ENCODE measurements around the gene NELFA.
"Not testable (repeated sequence)": the region's sequence is repeated elsewhere in the genome, so short reads cannot be mapped to it uniquely, and the experiment has no call there.

Gene NELFA

GRCh38 chr4:2006367-2006766, 2.4 kb downstream of the NELFA start:
- TF ChIP-seq POLR2AphosphoS5 (IDR thresholded peaks at IDR 0.05; ENCODE audit: low read depth, low read length) = no peak
- no peak for TF ChIP-seq TAF1 (IDR thresholded peaks at IDR 0.05; ENCODE audit: borderline replicate concordance, low read depth, low read length)
- no peak for TF ChIP-seq POLR2A (IDR thresholded peaks at IDR 0.05; ENCODE audit: low read depth, low read length)
- no peak for FAIRE-seq
- DNase-seq (ENCODE audit: insufficient read length) = no peak

- FAIRE-seq; DNase-seq (ENCODE audit: insufficient read length): not testable (repeated sequence)
These were observed 5.4 kb downstream of the NELFA start for GRCh38 chr4:2003361-2003760.

DNA sequence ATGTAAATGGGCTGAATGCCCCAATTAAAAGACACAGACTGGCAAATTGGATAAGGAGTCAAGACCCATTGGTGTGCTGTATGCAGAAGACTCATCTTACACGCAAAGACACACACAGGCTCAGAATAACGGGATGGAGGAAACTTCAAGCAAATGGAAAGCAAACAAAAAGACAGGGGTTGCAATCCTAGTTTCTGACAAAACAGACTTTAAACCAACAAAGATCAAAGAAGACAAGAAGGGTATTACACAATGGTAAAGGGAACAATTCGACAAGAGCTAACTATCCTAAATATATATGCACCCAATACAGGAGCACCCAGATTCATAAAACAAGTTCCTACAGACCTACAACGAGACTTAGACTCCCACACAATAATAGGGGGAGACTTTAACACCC, 9.5 kb downstream of the NELFA start:
- FAIRE-seq = not testable (repeated sequence)

DNA sequence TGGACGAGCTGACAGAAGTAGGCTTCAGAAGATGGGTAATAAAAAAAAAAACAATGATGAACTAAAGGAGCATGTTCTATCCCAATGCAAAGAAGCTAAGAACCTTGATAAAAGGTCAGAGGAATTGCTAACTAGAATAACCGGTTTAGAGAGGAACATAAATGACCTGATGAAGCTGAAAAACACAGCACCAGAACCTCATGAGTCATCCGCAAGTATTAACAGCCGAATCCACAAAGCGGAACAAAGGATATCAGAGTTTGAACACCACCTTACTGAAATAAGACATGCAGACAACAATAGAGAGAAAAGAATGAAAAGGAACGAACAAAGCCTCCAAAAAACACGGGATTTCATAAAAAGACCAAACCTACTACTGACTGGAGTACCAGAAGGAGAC, 10.5 kb downstream of the NELFA start:
- FAIRE-seq (no peak), DNase-seq (ENCODE audit: insufficient read length) (no peak)
- TF ChIP-seq POLR2AphosphoS5 (IDR thresholded peaks at IDR 0.05; ENCODE audit: low read depth, low read length) (no peak), TAF1 (IDR thresholded peaks at IDR 0.05; ENCODE audit: borderline replicate concordance, low read depth, low read length) (no peak), POLR2A (IDR thresholded peaks at IDR 0.05; ENCODE audit: low read depth, low read length) (no peak)

More for the DNA sequence above, 9.5 kb downstream of the NELFA start:
- not testable (repeated sequence) for DNase-seq (ENCODE audit: insufficient read length)

GRCh38 chr4:1997712-1998111, 11.1 kb downstream of the NELFA start:
- TF ChIP-seq TAF1 (IDR thresholded peaks at IDR 0.05; ENCODE audit: borderline replicate concordance, low read depth, low read length) (no peak), POLR2A (IDR thresholded peaks at IDR 0.05; ENCODE audit: low read depth, low read length) (no peak), POLR2AphosphoS5 (IDR thresholded peaks at IDR 0.05; ENCODE audit: low read depth, low read length) (no peak)
- DNase-seq (ENCODE audit: insufficient read length) = no peak
- FAIRE-seq = no peak

- TF ChIP-seq POLR2AphosphoS5 (IDR thresholded peaks at IDR 0.05; ENCODE audit: low read depth, low read length) (no peak), POLR2A (IDR thresholded peaks at IDR 0.05; ENCODE audit: low read depth, low read length) (no peak), TAF1 (IDR thresholded peaks at IDR 0.05; ENCODE audit: borderline replicate concordance, low read depth, low read length) (no peak)
- FAIRE-seq (no peak), DNase-seq (ENCODE audit: insufficient read length) (no peak)
These were observed 11.7 kb downstream of the NELFA start for GRCh38 chr4:1996866-1997611.

DNA sequence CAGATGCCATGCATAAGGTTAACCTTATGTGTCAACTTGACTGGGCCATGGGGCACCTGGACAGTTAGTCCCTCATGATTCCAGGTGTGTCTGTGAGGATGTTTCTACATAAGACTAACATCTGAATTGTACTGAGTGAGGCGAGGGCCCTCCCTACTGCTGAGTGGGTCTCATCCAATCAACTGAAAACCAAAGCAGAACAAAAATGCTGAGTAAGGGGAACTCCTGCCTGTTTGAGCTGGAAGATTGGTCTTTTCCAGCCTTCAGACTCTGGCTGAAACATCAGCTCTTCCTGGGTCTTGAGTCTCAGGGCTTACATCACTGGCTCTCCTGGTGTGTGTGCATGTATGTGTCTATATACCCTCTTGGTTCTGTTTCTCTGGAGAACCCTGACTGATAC, 13.8 kb downstream of the NELFA start:
- TF ChIP-seq POLR2AphosphoS5 (IDR thresholded peaks at IDR 0.05; ENCODE audit: low read depth, low read length) (no peak), TAF1 (IDR thresholded peaks at IDR 0.05; ENCODE audit: borderline replicate concordance, low read depth, low read length) (no peak), POLR2A (IDR thresholded peaks at IDR 0.05; ENCODE audit: low read depth, low read length) (no peak)
- FAIRE-seq = no peak
- no peak for DNase-seq (ENCODE audit: insufficient read length)

DNA sequence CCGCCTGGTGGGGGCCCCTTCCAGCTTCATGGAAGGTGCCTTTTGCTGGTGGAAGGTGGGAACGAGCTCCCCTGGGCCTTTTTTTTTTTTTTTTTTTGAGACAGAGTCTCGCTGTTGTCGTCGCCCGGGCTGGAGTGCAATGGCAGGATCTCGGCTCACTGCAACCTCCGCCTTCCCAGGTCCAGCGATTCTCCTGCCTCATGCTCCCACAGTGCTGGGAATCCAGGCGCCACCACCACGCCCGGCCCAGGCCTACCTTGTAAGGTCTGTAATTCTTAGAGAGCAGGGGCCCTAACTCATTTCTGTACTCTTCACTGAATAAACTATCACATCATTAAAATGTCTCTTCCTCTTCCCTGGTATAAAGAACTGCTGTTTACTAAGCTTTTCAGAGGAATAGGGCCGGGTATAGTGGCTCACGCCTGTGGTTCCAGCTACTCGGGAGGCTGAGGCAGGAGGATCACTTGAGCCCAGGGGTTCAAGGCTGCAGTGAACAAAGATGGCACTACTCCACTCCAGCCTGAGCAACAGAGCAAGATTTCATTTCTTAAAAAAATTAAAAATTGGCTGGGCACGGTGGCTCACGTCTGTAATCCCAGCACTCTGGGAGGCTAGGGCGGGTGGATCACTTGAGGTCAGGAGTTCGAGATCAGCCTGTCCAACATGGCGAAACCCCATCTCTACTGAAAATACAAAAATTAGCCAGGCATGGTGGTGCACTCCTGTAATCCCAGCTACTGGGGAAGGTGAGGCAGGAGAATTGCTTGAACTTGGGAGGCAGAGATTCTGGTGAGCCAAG, 14.9 kb downstream of the NELFA start:
- not testable (repeated sequence) for DNase-seq (ENCODE audit: insufficient read length)

GRCh38 chr4:1993169-1993516, 15.6 kb downstream of the NELFA start:
- DNase-seq (ENCODE audit: insufficient read length) = no peak
- TF ChIP-seq POLR2A (IDR thresholded peaks at IDR 0.05; ENCODE audit: low read depth, low read length) = no peak
- TF ChIP-seq TAF1 (IDR thresholded peaks at IDR 0.05; ENCODE audit: borderline replicate concordance, low read depth, low read length) = no peak
- no peak for TF ChIP-seq POLR2AphosphoS5 (IDR thresholded peaks at IDR 0.05; ENCODE audit: low read depth, low read length)
- FAIRE-seq = no peak

More for the DNA sequence above, 14.9 kb downstream of the NELFA start:
- not testable (repeated sequence) for FAIRE-seq

- DNase-seq (ENCODE audit: insufficient read length) = peak; percentile 10
- no peak for FAIRE-seq
- TF ChIP-seq POLR2A (IDR thresholded peaks at IDR 0.05; ENCODE audit: low read depth, low read length) = no peak
- TF ChIP-seq POLR2AphosphoS5 (IDR thresholded peaks at IDR 0.05; ENCODE audit: low read depth, low read length) = no peak
- no peak for TF ChIP-seq TAF1 (IDR thresholded peaks at IDR 0.05; ENCODE audit: borderline replicate concordance, low read depth, low read length)
These were observed 16.2 kb downstream of the NELFA start for GRCh38 chr4:1992468-1993168.

DNA sequence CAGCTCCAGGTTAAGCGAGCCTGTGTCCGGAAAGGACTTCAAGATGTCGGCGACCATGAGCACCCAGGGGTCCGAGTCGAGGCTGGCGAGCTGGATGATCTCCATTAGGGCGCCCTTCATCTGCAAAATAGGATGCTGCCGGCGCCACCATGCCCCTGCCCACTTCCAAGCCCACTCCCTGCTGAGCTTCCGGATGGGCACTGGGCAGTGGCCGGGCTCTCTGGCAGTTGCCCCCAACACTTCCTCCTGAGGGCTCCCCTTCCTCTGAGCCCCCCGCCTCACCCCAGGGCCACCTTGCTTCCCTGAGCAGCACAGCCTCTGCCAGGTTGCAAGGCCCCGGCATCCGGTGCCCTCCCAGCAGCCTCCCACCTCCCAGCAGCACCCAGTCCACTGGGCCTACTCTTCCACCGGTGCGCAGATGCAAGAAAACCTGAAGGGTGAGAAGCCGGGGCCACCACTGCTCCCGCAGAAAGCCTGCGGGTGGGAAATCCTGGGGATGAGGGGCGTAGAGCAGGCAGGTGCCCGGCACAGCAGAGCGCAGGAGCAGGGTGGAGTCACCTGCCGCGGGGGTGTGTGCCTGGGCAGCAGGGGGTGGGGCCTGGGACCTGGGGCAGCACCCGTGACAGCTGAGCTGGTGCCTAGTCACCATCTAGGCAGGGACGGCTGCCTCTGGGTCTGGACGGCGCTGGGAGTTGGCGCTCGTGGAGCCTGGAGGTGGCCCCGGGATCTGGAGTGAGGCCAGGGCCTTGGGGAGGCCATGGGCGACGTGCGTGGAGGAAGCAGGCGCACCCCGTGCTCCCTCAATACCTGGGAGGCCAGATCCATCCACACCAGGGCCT, 17.0 kb downstream of the NELFA start:
- FAIRE-seq (no peak), DNase-seq (ENCODE audit: insufficient read length) (no peak)
- TF ChIP-seq POLR2A (IDR thresholded peaks at IDR 0.05; ENCODE audit: low read depth, low read length) = no peak
- TF ChIP-seq POLR2AphosphoS5 (IDR thresholded peaks at IDR 0.05; ENCODE audit: low read depth, low read length) = no peak
- TF ChIP-seq TAF1 (IDR thresholded peaks at IDR 0.05; ENCODE audit: borderline replicate concordance, low read depth, low read length) = no peak
